Measurements from ENCODE around the gene GTF2B. TPM values are rescaled to one million over a fixed set of nuclear protein-coding genes. Genes with fewer than 3 reads are reported as not detected.
"Not testable (repeated sequence)": the region's sequence is repeated elsewhere in the genome, so short reads cannot be mapped to it uniquely, and the experiment has no call there.

GTF2B gene
- total RNA-seq, 4 donors from 2014 or later, result 6.0 to 30.4 (median 22.1) TPM

DNA sequence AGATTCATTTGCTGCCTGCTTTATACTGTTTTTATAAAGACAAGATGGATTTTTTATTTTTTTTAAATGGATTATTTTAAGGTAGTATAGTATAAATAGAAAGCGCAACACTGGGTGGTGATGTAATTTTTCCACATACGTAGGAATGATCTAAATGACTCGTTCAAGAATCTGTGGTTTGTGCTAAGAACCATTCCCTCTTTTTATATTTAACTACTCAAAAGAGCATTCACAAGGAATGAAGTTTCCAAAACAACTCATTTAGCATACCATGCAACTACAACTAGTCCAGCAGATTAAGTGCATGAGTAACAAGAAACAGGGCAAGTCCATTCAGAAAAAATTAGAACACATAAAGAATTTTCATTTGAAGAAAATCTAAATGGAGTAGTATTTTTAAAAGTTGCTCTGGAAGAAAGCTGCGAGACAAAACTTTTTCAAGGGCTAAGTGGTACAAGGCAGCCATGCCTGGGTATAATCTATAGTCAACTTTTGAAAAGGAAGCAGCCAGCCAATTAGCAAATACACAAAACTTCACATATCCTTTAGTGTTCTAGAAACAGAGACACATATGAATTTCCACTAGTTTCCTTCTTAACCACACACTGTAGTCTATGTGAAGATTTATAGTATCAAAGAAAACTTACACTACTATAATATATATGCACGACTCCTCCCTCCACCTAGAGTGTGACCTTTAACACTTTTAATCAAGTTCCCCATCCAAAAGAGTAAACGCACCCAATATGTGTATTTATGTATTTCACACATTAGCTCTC, 23.4 kb downstream of the GTF2B start:
- WGBS, 2 donors (ENCODE audit: low coverage in 1 of 2), result 59 to 69% methylated on average over 6 of the region's 6 CpGs
- TF ChIP-seq EP300 (IDR thresholded peaks at IDR 0.05; ENCODE audit: low read depth) (no peak), POLR2AphosphoS5 (IDR thresholded peaks at IDR 0.05) (no peak), POLR2A (IDR thresholded peaks at IDR 0.05) (no peak)
- TF ChIP-seq, protein P1, sequence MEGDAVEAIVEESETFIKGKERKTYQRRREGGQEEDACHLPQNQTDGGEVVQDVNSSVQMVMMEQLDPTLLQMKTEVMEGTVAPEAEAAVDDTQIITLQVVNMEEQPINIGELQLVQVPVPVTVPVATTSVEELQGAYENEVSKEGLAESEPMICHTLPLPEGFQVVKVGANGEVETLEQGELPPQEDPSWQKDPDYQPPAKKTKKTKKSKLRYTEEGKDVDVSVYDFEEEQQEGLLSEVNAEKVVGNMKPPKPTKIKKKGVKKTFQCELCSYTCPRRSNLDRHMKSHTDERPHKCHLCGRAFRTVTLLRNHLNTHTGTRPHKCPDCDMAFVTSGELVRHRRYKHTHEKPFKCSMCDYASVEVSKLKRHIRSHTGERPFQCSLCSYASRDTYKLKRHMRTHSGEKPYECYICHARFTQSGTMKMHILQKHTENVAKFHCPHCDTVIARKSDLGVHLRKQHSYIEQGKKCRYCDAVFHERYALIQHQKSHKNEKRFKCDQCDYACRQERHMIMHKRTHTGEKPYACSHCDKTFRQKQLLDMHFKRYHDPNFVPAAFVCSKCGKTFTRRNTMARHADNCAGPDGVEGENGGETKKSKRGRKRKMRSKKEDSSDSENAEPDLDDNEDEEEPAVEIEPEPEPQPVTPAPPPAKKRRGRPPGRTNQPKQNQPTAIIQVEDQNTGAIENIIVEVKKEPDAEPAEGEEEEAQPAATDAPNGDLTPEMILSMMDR (IDR thresholded peaks at IDR 0.05), result no peak
- Histone ChIP-seq H3K27me3 (no peaks in the 10 kb centered on the region), H3K4me3 (no peak overlapping the region), H3K4me1 (peaks cover 4 to 13% (median 8%) of the 10 kb centered on the region in 4 donors), H3K27ac (no peak overlapping the region), H3K9me3 (no peaks in the 10 kb centered on the region), H3K36me3 (peaks cover 0 to 11% (median 0%) of the 10 kb centered on the region in 4 donors)
- no peak for DNase-seq
- in situ Hi-C loops (cut with MboI; ENCODE audit: low pct_ligation_motif_present in 1 of 4, low pct_unique_long_range_greater_than_20kb in 1 of 4, low sequenced_read_pairs in 3 of 4) (no loop called here), intact Hi-C loops (cut with DNase I; ENCODE audit: low total_unique reads) (no loop called here)

DNA sequence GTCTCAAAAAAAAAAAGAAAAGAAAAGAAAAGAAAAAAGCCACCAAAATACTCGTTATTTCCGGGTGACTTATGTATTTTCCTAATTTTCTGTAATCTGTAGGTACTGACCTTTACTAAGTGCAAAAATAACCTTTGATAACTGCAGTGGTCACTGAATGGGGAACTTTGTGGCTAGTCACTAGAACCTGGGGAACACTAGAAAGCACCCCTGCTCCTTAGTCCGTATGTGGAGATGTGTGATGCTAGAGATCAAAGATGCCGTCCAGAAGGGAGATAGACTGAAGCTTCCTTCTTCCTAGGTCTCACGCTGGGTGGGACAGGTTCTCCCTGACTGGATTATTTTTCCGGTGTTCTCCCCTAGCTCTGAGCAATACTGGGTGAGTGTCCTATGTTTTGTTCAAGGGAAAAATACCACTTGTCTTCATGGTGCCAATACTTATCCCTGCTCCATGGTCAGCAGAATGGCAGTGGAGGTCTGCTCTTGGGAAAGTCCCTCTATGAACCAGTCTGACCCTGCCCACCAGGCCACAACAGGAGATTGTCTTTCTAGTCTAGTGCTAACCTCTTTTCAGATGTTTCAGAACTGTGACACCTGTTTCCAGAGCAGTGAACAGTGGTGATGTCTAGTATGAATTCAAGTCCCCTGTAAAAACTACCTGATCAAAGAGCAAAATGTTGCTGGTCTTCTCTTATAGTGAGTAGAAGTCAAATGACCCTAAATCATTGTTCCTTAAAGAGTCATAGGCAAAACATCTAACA, 39.9 kb downstream of the GTF2B start:
- H3K4me3 ChIP-seq, result no peak overlapping the region
- H3K36me3 ChIP-seq, result peaks cover 0 to 38% (median 12%) of the 10 kb centered on the region in 4 donors
- TF ChIP-seq POLR2AphosphoS5 (IDR thresholded peaks at IDR 0.05), result no peak
- no peak for TF ChIP-seq EP300 (IDR thresholded peaks at IDR 0.05; ENCODE audit: low read depth)
- TF ChIP-seq POLR2A (IDR thresholded peaks at IDR 0.05), result no peak
- TF ChIP-seq, protein P1 (IDR thresholded peaks at IDR 0.05), result no peak
- WGBS, 2 donors (ENCODE audit: low coverage in 1 of 2), result 87 to 91% methylated on average over 6 of the region's 6 CpGs
- H3K27ac ChIP-seq, result no peak overlapping the region
- in situ Hi-C loops (cut with MboI; ENCODE audit: low pct_ligation_motif_present in 1 of 4, low pct_unique_long_range_greater_than_20kb in 1 of 4, low sequenced_read_pairs in 3 of 4) (no loop called here), intact Hi-C loops (cut with DNase I; ENCODE audit: low total_unique reads) (no loop called here)
- H3K4me1 ChIP-seq, result no peaks in the 10 kb centered on the region
- no peaks in the 10 kb centered on the region for H3K9me3 ChIP-seq
- no peak for DNase-seq
- no peaks in the 10 kb centered on the region for H3K27me3 ChIP-seq

DNA sequence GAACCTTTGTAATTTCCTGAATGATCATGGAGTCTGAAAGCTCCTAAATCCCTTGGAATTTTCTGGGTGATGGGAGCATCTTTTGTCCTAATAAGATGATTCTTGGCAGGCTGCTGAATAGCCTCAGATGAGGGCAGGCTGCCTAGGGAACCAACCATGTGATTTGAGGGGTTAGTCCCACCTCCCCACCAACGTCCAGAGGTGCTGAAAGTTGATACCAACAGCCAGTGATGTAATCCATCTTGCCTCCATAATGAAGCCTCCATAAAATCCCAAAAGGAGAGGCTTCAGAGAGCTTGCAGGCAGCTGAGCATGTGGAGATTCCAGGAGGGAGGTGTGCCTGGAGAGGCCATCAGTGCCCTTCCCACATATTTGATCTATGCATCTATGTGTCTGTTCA, 43.7 kb downstream of the GTF2B start:
- in situ Hi-C loops (cut with MboI; ENCODE audit: low pct_ligation_motif_present in 1 of 4, low pct_unique_long_range_greater_than_20kb in 1 of 4, low sequenced_read_pairs in 3 of 4), result no loop called here
- no peaks in the 10 kb centered on the region for H3K9me3 ChIP-seq
- DNase-seq, result no peak
- no peak overlapping the region for H3K4me3 ChIP-seq
- intact Hi-C loops (cut with DNase I; ENCODE audit: low total_unique reads), result no loop called here
- WGBS, 2 donors (ENCODE audit: low coverage in 1 of 2), result 13% methylated on average over 1 of the region's 1 CpG; no CpG with 5 or more reads in 1 of the 2 donors
- peaks cover 0 to 8% (median 4%) of the 10 kb centered on the region in 4 donors for H3K36me3 ChIP-seq
- TF ChIP-seq, protein P1 (IDR thresholded peaks at IDR 0.05), result no peak
- TF ChIP-seq EP300 (IDR thresholded peaks at IDR 0.05; ENCODE audit: low read depth), result no peak
- TF ChIP-seq POLR2AphosphoS5 (IDR thresholded peaks at IDR 0.05), result no peak
- no peak overlapping the region for H3K27ac ChIP-seq
- no peaks in the 10 kb centered on the region for H3K4me1 ChIP-seq
- no peaks in the 10 kb centered on the region for H3K27me3 ChIP-seq

DNA sequence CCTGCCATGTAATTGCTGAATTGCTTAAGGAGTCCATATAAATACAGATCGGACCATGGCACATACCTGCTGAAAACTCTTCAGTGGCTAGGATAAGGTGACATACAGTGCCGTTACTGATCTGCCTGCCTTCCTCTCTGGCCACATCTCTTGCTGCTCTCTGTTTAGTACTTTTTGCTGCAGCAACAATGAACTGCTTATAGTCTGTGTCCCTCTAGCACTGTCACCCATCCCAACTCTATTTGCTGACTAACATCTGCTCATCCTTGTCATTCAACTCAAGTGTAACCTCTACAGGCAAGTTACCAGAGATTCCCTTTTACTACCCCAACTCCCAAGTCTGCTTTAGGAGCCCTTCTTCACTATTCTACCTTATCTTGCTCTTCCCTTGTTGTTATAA, 65.6 kb downstream of the GTF2B start:
- in situ Hi-C loops (cut with MboI; ENCODE audit: low pct_ligation_motif_present in 1 of 4, low pct_unique_long_range_greater_than_20kb in 1 of 4, low sequenced_read_pairs in 3 of 4), result no loop called here
- WGBS, 2 donors (ENCODE audit: low coverage in 1 of 2), result 93 to 95% methylated on average over 2 of the region's 2 CpGs
- no peak overlapping the region for H3K27ac ChIP-seq
- no peak for DNase-seq
- intact Hi-C loops (cut with DNase I; ENCODE audit: low total_unique reads), result no loop called here
- peaks cover 0 to 30% (median 12%) of the 10 kb centered on the region in 4 donors for H3K36me3 ChIP-seq
- no peaks in the 10 kb centered on the region for H3K27me3 ChIP-seq
- TF ChIP-seq, protein P1 (IDR thresholded peaks at IDR 0.05), result no peak
- TF ChIP-seq POLR2AphosphoS5 (IDR thresholded peaks at IDR 0.05) (no peak), EP300 (IDR thresholded peaks at IDR 0.05; ENCODE audit: low read depth) (no peak), POLR2A (IDR thresholded peaks at IDR 0.05) (no peak)
- H3K4me1 ChIP-seq, result peaks cover 0 to 8% (median 0%) of the 10 kb centered on the region in 4 donors
- no peaks in the 10 kb centered on the region for H3K9me3 ChIP-seq
- H3K4me3 ChIP-seq, result no peak overlapping the region

DNA sequence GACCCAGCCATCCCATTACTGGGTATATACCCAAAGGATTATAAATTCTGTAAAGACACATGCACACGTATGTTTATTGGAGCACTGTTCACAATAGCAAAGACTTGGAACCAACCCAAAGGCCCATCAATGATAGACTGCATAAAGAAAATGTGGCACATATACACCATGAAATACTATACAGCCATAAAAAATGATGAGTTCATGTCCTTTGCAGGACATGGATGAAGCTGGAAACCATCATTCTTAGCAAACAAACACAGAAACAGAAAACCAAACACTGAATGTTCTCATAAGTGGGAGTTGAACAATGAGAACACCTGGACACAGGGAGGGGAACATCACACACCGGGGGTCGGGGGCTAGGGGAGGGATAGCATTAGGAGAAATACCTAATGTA, 71.7 kb downstream of the GTF2B start:
- DNase-seq; in situ Hi-C loops (cut with MboI; ENCODE audit: low pct_ligation_motif_present in 1 of 4, low pct_unique_long_range_greater_than_20kb in 1 of 4, low sequenced_read_pairs in 3 of 4); H3K4me1 ChIP-seq; H3K4me3 ChIP-seq; H3K27me3 ChIP-seq; H3K27ac ChIP-seq; H3K9me3 ChIP-seq; intact Hi-C loops (cut with DNase I; ENCODE audit: low total_unique reads): not testable (repeated sequence)
- WGBS, 2 donors (ENCODE audit: low coverage in 1 of 2), result 99 to 100% methylated on average over 3 of the region's 3 CpGs
- H3K36me3 ChIP-seq, result peaks cover 0 to 37% (median 7%) of the 10 kb centered on the region in 4 donors

All from transverse colon (tissue), 4 donors.